HL-60 (cell line): Measurements from ENCODE around the gene CNTN5.

ENCODE experiments used
- DNase-seq, 2 experiments: peaks; one replicate each; pipeline ENCODE4 v3.0.0-alpha.2; 2010 to 2020; ENCODE audit warnings: low read depth in 1 of 2, low spot score in 1 of 2
- H3K27ac ChIP-seq: fragments of 250-450 bp; sonication (Bioruptor Pico); replicated peaks from 2 replicates; pipeline ENCODE4 v1.5.1; 2020; ENCODE audit warnings: mild to moderate bottlenecking, moderate library complexity
- H3K27me3 ChIP-seq: fragments of 250-450 bp; sonication (Bioruptor Pico); 2 replicates; pipeline ENCODE4 v1.5.1; 2021; ENCODE audit warnings: mild to moderate bottlenecking, moderate library complexity; ENCODE audit not compliant: insufficient read depth, poor library complexity, severe bottlenecking
- H3K4me3 ChIP-seq: replicated peaks from 2 replicates; pipeline ENCODE4 v1.5.1; 2011; ENCODE audit warnings: mild to moderate bottlenecking, control low read depth, low read length; ENCODE audit not compliant: insufficient read depth
- GABPA ChIP-seq: IDR thresholded peaks from 2 replicates; pipeline ENCODE4 v1.6.1; 2012; ENCODE audit warnings: low read depth
- POLR2AphosphoS5 ChIP-seq: IDR thresholded peaks from 2 replicates; pipeline ENCODE4 v1.6.1; 2012; ENCODE audit warnings: low read depth
- SPI1 ChIP-seq: IDR thresholded peaks from 2 replicates; pipeline ENCODE4 v1.6.1; 2012; ENCODE audit warnings: low read depth, mild to moderate bottlenecking, borderline replicate concordance
- TF ChIP-seq, protein P1 (sequence below): IDR thresholded peaks from 2 replicates; pipeline ENCODE4 v1.6.1; 2012; ENCODE audit warnings: low read depth; ENCODE audit not compliant: insufficient replicate concordance
- TF ChIP-seq, protein P2 (sequence below): IDR thresholded peaks from one replicate; pipeline ENCODE4 v1.5.1; 2011; ENCODE audit warnings: low read length, control low read depth, inconsistent platforms; ENCODE audit not compliant: insufficient read depth

Gene CNTN5

DNA sequence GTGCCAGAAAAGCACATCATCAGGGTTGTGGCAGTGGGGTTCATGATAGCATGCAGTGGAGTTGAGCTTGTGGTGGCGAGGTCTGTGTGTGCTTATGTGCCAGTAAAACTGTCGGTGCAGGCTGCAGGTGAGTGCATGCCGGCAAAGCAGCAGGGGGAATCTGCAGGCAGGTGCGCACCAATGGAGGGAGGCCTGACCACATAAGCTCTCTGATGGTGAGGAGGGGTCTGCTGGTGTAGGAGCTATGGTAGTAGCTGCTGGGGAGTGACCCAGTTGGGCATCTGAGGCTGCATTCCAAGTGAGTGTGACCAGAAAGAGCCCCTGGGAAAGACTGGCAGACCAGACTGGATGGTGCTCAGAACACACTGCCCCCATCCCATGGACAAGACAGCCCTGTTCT lies 121.5 kb downstream of the CNTN5 start:
- H3K27me3 ChIP-seq, result no peaks in the 10 kb centered on the region
- no peak overlapping the region for H3K27ac ChIP-seq
- no peak overlapping the region for H3K4me3 ChIP-seq
- TF ChIP-seq GABPA (no peak), SPI1 (no peak), POLR2AphosphoS5 (no peak)
- TF ChIP-seq, protein P1, sequence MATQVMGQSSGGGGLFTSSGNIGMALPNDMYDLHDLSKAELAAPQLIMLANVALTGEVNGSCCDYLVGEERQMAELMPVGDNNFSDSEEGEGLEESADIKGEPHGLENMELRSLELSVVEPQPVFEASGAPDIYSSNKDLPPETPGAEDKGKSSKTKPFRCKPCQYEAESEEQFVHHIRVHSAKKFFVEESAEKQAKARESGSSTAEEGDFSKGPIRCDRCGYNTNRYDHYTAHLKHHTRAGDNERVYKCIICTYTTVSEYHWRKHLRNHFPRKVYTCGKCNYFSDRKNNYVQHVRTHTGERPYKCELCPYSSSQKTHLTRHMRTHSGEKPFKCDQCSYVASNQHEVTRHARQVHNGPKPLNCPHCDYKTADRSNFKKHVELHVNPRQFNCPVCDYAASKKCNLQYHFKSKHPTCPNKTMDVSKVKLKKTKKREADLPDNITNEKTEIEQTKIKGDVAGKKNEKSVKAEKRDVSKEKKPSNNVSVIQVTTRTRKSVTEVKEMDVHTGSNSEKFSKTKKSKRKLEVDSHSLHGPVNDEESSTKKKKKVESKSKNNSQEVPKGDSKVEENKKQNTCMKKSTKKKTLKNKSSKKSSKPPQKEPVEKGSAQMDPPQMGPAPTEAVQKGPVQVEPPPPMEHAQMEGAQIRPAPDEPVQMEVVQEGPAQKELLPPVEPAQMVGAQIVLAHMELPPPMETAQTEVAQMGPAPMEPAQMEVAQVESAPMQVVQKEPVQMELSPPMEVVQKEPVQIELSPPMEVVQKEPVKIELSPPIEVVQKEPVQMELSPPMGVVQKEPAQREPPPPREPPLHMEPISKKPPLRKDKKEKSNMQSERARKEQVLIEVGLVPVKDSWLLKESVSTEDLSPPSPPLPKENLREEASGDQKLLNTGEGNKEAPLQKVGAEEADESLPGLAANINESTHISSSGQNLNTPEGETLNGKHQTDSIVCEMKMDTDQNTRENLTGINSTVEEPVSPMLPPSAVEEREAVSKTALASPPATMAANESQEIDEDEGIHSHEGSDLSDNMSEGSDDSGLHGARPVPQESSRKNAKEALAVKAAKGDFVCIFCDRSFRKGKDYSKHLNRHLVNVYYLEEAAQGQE, result no peak
- TF ChIP-seq, protein P2, sequence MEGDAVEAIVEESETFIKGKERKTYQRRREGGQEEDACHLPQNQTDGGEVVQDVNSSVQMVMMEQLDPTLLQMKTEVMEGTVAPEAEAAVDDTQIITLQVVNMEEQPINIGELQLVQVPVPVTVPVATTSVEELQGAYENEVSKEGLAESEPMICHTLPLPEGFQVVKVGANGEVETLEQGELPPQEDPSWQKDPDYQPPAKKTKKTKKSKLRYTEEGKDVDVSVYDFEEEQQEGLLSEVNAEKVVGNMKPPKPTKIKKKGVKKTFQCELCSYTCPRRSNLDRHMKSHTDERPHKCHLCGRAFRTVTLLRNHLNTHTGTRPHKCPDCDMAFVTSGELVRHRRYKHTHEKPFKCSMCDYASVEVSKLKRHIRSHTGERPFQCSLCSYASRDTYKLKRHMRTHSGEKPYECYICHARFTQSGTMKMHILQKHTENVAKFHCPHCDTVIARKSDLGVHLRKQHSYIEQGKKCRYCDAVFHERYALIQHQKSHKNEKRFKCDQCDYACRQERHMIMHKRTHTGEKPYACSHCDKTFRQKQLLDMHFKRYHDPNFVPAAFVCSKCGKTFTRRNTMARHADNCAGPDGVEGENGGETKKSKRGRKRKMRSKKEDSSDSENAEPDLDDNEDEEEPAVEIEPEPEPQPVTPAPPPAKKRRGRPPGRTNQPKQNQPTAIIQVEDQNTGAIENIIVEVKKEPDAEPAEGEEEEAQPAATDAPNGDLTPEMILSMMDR, result no peak
- no peak for DNase-seq

DNA sequence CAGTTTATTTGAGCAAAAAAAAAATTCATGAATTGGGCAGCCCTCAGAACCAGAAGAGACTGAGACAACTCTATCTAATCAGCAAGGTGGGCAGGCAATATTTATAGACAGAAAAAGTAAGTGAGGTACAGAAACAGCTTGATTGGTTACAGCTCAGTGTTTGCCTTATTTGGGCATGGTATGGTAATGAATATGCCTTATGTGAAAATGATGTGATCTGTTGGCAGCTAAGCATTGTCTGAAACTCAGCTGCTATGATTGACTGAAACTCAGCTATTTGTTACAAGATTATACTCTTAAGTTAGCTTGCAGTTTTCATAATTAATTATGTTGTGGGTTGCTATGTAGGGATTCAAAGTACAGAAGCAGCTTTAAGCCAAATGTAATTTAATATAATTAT lies 127.6 kb downstream of the CNTN5 start:
- DNase-seq, result no peak
- TF ChIP-seq GABPA, result no peak
- TF ChIP-seq, protein P2, result no peak
- no peak overlapping the region for H3K4me3 ChIP-seq
- no peak overlapping the region for H3K27ac ChIP-seq
- H3K27me3 ChIP-seq, result no peaks in the 10 kb centered on the region

DNA sequence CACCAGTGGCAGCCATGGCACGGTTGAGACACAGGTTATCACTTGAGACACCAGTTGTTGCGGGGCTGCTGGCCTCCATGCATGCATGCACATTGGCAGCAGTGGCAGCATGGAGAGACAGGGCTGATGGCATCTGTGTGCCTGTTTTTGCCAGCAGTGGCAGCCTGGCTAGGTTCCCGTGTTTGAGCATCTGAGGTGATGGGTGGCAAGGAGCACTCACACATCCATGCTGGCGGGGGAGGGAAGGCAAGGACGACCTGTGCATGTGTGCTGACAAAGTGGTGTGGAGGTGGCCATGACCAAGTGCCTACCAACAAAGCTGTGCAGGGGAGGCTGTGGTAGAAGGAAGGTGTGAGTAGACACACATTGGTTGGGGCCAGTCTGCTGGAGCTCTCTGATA lies 133.5 kb downstream of the CNTN5 start:
- DNase-seq, result no peak
- no peak overlapping the region for H3K4me3 ChIP-seq
- no peak overlapping the region for H3K27ac ChIP-seq
- no peak for TF ChIP-seq POLR2AphosphoS5
- TF ChIP-seq, protein P2, result no peak
- no peak for TF ChIP-seq SPI1
- TF ChIP-seq, protein P1, result no peak
- TF ChIP-seq GABPA, result no peak
- no peaks in the 10 kb centered on the region for H3K27me3 ChIP-seq

DNA sequence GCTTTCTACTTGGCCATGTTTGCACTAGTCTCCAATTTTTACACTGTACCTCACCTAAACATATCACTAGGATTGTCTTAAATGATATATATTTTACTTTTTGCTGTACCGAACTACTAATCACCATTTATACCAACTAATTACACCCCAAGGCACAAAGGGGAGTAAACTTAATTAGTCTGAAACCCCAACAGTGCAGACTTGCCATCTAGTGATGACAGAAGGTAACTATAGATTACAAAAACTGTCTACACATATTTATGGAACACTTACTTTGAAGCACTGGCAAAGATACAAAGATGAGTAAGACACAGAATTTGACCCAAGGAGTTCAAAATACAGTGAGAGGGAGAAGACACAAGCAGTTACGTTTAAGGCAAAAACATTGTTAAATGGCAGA lies 139.7 kb downstream of the CNTN5 start:
- H3K27me3 ChIP-seq, result no peaks in the 10 kb centered on the region
- H3K4me3 ChIP-seq, result no peak overlapping the region
- no peak for TF ChIP-seq POLR2AphosphoS5
- TF ChIP-seq, protein P2, result no peak
- TF ChIP-seq GABPA, result no peak
- no peak for TF ChIP-seq SPI1
- TF ChIP-seq, protein P1, result no peak
- H3K27ac ChIP-seq, result no peak overlapping the region
- DNase-seq, result no peak
